OCI-LY7 (cell line): ENCODE results near the gene CD80.

Experiments
- EZH2phosphoT487 ChIP-seq: fragments of 200-600 bp; sonication (generic); IDR thresholded peaks from 2 replicates; pipeline ENCODE4 v1.6.1; 2018; ENCODE audit warnings: low read depth, borderline replicate concordance, mild to moderate bottlenecking, mixed run types, antibody characterized with exemption, low read length, moderate library complexity, mixed read lengths
- TF ChIP-seq, protein P1 (sequence below): fragments of 200-600 bp; sonication (generic); conservative IDR thresholded peaks from 2 replicates; pipeline ENCODE4 v1.5.1; 2014; ENCODE audit warnings: mild to moderate bottlenecking, antibody characterized with exemption, low read length, moderate library complexity, mixed read lengths

DNA sequence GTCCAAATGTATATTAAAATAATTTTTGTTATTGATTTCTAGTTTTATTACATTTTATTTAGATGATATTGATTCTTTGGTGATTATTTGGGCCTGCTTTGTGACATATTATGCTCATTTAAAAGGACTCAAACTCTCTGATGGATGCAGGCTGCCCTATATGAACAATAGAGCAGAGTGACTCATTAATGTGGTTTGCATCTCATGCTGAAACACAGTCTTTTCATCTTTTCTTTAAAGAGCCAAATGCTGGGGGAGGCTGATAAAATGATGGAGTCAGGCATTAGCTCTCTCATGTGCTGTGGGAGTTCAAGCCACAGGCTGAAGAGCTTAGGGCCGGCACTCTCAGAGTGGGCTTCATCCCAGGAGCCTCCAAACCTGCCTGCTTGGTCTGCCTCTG lies 45.5 kb upstream of the CD80 start:
- TF ChIP-seq, protein P1, sequence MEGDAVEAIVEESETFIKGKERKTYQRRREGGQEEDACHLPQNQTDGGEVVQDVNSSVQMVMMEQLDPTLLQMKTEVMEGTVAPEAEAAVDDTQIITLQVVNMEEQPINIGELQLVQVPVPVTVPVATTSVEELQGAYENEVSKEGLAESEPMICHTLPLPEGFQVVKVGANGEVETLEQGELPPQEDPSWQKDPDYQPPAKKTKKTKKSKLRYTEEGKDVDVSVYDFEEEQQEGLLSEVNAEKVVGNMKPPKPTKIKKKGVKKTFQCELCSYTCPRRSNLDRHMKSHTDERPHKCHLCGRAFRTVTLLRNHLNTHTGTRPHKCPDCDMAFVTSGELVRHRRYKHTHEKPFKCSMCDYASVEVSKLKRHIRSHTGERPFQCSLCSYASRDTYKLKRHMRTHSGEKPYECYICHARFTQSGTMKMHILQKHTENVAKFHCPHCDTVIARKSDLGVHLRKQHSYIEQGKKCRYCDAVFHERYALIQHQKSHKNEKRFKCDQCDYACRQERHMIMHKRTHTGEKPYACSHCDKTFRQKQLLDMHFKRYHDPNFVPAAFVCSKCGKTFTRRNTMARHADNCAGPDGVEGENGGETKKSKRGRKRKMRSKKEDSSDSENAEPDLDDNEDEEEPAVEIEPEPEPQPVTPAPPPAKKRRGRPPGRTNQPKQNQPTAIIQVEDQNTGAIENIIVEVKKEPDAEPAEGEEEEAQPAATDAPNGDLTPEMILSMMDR: no peak
- no peak for TF ChIP-seq EZH2phosphoT487
